Measurements from ENCODE around the gene LPAR1.

DNA sequence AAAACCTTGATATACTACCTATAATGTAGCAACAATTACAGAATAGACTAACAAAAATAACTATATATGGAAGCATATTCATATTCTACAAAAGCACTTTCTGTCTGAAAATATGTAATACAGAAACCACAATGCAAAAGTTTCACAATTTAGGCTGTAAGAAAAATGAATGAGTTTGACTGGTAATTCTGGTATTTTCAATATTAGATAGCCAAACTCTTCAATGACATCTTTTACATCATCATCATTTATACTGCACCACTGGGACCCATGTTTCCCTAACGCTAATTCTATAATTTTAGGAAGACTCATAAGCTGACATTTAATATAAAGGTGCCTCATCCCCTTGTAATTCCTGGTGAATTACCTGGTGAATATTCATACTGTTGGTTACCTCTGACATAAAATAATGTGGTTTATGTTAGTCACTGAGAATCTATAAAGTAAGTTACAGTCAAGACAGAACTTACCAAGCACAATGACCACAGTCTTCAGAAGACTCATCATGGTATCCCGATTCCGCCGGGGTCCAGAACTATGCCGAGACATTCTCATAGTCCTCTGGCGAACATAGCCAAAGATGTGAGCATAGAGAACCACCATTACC, 97.2 kb downstream of the LPAR1 start:
- TF ChIP-seq OSR1 (CRISPR knock-in tag; IDR thresholded peaks at IDR 0.05) (no peak), ZFP3 (CRISPR knock-in tag; IDR thresholded peaks at IDR 0.05) (no peak), ZC3H10 (CRISPR knock-in tag; IDR thresholded peaks at IDR 0.05) (no peak), CSDC2 (CRISPR knock-in tag; IDR thresholded peaks at IDR 0.05) (no peak), ARNTL (CRISPR knock-in tag; IDR thresholded peaks at IDR 0.05; ENCODE audit: borderline replicate concordance, low read depth) (no peak), SNAI2 (CRISPR knock-in tag; IDR thresholded peaks at IDR 0.05) (no peak)
